HG03378 (cell line): ENCODE results near the gene ABTB1.
A peak's percentile ranks its signal among the peaks of the same experiment; 100 is the strongest.

Experiments
- ATAC-seq: cut with Tn5 transposase; IDR thresholded peaks from one replicate; pipeline ENCODE4 v1.9.1; 2021; ENCODE audit warnings: mild to moderate bottlenecking, moderate library complexity; ENCODE audit not compliant: unreplicated experiment

The ABTB1 gene

DNA sequence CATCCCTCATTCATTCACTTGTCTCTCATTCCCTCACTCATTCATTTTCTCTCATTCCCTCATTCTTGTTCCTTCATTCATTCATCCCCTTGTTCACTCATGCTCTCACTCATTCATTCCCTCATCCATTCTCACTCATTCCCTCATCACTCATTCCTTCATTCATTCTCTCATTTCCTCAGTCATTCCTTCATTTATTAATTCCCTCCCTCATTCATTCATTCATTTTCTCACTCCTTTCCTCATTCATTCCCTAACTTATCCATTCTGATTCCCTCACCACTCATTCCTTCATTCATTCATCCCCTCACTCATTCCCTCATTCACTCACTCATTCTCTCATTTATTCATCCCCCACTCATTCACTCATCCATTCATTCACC lies 13.8 kb downstream of the ABTB1 start:
- ATAC-seq, result no peak

DNA sequence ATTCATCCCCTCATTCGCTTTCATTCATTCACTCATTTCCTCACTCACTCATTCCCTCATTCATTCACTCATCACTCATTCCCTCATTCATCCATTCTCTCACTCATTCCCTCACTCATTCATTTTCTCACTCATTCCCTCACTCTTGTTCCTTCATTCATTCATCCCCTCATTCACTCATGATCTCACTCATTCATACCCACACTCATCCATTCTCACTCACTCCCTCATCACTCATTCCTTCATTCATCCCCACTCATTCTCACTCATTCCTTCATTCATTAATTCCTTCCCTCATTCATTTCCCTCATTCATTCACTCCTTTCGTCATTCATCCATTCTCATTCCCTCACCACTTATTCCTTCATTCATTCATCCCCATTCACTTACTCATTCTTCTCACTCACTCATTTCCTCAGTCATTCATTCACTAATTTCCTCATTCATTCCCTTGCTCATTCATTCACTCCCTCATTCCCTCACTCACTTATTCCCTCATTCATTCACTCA lies 14.5 kb downstream of the ABTB1 start:
- no peak for ATAC-seq

DNA sequence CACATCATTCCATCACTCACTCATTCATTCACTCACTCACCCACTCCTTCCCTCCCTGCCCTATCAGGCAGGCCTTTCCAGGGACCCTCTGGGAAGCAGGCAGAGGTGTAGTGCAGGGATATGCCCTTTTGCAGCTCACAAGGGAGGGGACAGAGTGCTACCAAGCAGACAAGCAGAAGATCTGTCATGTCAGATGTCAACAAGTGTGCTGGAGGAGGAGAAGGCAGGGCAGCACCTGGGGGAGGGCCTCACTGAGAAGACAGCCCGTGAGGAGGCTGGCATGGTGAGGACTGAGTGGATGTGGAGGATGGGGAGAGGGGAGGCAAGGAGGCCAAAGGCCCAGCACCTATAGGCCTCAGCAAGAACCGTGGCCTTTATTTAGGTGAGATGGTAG lies 15.3 kb downstream of the ABTB1 start:
- no peak for ATAC-seq

DNA sequence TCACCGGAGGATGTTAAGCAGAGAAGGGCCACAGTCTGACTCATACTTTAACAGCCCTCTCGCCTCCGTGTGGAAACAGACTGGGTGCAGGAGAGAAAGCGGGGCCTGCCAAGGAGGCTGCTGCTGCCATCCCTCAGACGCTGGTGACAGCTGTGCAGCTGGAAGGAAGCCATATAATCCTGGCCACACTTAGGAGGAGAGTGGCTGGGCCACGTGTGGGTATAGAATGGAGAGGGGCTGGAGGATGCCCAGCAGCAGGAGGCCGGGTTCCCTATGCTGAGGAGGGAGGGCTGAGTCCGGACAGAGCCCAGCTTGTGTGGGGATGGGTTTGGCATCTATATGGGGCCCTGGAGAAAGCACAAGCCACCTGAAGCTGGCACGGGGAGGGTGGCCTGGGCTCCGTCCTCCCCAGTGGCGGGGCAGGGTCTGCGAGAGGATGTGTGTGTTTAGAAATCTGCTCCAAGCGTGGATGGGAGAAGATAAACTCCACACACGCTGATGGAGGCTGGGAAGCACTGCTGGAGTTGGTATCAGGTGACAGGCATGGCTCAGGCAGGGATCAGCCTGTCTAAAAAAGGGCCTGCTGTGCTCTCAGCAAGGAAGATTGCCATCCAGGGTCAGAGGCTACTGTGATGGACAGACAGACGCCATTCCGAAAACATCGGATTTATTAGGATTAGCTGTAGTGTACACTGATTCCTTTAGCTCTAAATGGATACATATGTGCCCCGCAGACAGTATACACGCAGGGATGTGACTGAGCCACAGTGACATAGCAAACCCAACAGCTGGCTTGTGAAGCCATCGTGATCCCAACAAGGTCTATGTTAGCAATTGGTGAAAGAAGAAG lies 15.9 kb downstream of the ABTB1 start:
- no peak for ATAC-seq

DNA sequence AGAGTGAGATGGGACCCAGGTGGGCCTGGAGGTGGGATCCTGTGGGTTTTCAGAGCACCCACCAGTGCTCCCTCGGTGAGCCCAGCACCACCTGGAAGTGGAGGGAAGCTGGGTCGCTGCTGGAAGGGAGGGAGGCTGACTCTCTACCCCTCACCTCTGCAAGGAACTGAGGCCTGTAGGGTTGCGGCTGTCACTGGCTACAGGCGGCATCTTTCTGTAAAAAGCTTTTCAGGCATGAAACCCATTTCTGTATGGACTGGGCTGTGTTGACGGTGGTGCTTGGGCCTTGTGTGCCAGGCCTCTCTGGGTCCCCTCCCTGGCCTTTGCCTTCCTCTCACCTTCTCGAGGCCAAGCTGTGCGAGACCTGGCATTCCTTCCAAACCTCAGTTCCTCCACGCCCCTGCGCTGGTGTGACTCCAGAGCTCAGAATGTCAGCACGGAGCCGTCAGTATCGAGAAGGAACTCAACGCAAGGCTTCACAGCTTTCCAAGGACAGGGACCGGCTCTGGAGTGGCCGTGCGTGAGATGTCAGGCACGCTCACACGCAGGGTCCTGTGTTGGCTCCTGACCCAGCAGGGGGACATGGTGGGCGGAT lies 16.6 kb downstream of the ABTB1 start:
- ATAC-seq, result no peak

DNA sequence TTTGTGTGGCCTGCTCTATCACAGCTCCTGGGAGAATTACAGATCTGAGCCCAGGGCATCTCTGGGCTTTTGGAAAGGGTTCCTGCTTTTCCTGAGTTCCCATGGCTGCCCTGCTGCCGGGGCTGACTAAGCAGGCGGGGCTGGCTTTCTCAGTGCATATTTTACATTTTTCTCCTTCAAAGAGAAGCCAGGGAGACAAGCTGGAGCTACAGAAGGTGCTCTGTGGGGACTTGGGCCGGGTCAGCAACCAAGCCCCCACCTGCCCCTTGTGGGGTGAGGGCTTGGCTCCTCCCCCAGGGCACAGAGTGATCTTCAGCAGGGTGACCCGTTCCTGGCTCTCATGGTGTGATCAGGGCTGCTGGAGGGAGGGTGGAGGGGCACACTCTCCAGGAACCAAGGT lies 17.4 kb downstream of the ABTB1 start:
- no peak for ATAC-seq

DNA sequence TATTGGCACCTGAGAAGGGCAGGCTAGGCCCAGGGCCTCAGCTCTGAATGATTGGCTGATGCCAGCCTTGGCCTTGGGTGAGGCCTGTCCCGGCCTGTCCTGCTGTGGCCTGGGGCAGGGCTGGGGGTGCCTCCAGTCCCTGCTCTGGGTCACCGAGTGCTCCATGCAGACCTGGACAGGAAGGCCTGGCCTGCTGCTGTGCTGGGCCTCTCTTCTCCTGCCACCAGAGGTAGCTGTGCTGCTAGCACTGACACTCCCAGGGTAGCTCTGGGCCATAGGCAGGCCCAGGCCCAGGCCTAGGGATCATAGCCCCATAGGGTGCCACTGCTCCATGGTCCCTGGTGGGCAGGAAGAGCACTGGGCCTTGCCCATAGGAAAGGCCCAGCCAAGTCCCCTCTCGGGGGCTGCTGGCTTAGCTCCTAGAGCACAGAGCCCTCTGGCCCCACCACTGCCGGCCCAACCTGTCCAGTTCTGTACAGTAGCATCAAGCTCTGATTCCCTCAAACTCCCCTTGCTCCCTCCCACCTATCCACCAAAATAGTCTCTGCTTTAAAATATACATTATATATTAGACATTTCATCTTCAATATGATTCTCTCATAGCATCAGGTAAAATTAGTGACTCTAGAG lies 18.2 kb downstream of the ABTB1 start:
- ATAC-seq, result no peak

DNA sequence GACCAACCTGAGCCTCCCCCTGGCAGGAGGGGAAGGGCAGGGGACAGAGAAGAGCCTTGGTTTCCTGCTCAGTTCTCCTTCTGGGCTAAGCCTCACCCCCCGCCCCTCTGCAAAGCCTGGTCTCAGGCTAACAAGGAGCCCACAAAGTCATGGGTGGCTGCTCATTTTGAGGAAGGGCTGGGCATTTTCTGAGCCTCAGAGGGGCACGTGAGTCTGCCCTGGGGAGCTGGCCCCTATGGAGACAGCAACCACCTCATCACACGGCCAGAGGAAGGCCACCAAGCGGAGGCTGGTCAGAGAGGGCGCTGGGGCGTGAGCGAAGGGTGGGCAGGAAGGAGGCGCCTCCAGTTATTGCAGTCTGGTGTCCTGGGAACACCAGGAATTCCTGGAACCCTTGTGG lies 18.7 kb downstream of the ABTB1 start:
- no peak for ATAC-seq

DNA sequence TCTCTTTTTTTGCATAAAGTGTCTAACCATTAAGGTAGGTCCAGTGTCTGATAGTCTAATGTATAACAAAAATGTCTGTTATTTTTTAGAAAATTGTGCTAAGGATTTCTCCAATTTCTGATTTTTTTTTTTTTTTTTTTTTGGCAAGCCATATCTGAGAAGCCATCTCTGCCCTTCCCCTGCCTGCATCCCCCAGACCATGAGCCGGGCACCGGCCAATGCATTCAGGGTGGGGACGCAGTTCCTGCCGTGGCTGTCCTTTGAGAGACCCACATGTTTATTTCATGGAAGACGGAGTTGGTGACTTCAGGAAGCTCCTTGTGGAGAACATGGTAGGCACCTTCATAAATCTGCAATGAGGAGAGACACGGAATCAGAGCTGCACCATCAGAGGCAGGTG lies 19.2 kb downstream of the ABTB1 start:
- no peak for ATAC-seq

DNA sequence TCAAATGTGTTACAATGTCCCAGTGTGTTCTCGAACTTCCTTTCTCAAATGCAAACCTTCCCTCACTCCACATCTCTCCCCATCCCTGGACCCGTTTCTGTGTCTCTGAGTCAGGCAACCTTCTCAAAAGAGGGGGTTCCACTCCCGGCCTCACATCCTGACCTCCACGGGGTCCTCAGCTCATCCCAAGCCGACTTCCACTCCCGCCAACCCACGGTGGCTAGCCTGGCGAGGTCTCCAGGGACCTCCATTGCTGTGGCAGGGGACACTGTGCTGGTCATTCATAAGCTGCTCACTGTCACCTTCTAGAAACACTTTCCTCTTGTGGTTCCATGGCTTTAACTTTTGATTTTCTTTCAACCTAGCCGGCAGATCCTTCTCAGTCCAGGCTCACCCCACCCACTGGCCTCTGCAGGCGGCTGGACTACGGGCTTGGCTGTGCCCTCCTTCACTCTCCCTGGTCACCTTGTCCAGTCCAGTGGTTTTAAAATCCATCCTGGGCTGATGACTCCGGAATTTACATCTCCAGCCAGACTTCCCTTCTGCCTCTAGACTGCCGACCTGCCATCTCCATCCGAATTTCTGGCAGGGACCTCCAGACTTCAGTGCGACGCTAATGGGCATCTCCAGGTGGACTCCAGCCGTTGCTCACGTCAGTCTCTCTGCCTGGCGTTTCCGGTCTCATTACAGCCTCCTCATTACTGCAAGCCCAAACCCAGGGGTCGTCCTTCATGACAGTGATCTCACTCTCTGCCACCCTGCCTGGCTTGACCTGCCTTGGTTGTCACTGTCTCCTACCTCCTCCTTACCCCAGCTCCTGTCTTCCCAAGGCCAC lies 20.0 kb downstream of the ABTB1 start:
- no peak for ATAC-seq

DNA sequence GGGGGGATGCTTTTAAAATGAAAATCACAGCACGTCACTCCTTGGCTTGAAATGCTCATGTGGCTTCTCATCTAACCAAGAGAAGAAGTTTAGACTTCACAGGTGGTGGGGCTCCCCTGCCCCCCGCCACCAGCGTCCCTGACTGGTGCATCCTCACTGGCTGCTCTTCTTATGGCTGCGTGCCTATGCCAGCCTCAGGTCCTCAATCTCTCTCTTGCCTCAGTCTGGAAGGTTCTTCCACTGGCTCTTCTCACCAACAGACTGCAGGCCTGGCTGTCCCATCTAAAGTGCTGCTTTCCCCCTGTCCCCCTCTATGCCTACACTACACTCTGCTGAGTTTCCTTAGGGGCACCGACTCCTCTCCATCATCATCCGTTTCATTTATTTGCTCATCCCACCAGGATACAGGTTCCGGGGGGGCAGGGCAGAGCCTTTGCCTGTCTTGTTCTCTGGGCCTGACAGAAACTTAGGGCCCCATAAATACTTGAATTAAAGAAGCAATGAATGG lies 20.6 kb downstream of the ABTB1 start:
- ATAC-seq, result no peak

DNA sequence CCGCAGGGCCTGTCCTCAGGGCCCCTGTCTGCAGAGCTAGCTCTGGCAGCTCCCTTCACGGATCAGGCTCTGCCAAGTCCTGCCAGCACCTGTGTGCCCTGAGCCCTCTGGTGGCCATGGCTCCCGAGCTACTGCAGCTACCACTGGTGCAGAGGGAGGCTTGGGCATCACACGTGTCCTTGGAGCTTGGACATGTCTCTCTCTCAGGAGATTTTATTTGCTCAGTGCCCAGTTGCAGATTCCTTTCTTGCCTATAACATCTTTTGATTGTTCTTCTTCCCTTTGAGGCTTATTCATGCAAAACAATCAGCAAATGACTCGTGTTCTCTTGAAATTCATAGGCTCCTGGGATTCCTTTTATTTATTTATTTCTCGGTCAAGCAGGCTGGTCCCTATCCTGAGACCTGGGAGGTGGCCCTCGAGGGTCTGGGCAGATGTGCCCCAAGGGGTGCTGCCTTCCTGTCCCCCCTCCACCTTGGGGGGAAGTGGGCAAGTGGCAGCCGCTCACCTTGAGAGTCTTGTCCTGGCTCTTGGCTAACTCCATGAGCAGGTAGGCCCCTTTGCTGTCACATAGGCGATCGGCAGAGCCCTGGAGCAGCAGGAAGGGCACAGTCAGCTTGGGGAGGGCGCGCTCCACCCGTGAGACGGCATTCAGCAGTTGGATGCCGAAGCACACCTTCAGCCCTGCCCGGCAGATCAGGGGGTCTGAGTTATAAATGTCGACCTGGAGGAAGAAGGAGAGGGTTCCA lies 21.9 kb downstream of the ABTB1 start:
- no peak for ATAC-seq

DNA sequence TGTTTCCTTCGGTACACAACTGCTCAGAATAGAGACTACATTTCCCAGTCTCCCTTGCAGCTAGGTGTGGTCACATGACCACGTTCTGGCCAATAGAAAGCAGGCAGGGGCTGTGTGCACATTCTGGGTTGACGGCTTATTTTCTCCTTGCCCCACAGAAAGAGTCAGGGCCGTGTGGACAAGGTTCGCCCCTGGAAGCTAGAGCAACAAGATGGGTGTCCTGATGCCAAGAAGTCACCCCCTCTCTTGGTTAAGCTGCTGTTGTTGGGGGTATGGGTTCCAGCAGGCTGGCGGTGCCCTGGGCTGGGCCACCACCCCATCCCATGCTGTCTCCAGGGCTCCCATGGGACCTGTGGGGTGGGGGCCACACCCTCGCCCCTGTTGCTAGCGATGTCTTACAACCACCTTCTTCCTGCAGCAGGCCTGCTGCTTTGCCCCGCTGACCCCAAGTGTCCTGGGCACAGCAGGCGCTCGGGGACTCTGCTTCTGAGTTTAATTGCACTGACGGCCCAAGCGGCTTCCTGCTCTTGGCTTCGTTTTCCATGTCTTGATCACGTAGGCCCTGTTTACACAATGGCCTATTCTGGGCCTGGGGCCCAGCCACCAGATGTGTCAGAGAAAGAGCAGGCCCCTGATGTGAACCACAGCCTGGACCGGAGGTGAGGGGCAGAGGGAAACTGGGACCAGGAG lies 24.9 kb downstream of the ABTB1 start:
- peak; percentile 56 for ATAC-seq

DNA sequence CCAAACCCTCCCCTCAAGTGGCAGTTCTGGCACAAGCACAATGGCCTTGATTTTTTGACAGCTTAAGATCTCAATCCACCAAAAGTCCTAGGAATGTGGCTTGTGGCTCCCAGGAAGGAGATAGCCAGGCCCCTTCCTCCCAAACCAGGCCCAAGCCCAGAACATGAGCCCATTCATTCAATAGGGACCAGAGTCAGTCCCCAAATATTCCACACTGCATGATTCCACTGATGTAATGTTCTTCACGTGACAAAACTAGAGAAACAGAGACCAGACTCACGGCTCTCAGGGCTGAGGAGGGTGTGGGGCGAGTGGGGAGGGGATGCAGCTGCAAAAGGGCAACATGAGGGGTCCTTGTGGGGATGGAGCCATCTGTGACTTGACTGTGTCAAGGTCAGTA lies 25.5 kb downstream of the ABTB1 start:
- no peak for ATAC-seq

DNA sequence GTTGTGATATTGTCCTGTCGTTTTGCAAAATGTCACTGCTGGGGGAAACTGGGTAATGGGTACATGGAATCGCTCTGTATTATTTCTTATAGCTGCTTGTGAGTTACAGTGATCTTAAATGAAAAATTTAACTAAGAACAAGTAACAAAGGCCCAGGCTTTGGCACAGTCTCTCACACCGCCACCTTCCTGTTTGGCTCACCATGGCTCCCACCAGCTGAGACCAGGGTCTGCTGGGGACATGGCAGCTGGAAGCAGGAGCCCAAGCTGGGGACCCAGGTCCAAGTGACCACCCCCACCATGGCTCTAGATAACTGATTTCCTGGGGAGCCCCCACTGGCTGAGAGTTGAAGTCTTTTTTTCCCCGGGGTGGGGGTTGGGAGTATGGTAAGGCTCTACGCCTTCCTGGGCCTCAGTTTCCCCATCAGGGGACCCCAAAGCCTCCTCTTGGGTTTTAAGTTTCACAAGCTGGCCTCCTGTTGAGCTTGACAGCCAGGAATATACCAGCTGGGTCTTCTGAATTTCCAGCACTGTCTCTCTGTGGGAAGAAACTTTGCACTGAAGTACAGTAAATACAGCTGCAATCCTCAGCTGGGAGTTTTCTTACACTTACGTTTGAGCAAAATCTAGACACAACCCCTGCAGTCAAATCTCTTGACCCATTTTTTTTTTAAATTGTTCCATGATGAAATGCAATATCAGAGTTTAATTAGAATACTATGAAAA lies 26.1 kb downstream of the ABTB1 start:
- no peak for ATAC-seq

DNA sequence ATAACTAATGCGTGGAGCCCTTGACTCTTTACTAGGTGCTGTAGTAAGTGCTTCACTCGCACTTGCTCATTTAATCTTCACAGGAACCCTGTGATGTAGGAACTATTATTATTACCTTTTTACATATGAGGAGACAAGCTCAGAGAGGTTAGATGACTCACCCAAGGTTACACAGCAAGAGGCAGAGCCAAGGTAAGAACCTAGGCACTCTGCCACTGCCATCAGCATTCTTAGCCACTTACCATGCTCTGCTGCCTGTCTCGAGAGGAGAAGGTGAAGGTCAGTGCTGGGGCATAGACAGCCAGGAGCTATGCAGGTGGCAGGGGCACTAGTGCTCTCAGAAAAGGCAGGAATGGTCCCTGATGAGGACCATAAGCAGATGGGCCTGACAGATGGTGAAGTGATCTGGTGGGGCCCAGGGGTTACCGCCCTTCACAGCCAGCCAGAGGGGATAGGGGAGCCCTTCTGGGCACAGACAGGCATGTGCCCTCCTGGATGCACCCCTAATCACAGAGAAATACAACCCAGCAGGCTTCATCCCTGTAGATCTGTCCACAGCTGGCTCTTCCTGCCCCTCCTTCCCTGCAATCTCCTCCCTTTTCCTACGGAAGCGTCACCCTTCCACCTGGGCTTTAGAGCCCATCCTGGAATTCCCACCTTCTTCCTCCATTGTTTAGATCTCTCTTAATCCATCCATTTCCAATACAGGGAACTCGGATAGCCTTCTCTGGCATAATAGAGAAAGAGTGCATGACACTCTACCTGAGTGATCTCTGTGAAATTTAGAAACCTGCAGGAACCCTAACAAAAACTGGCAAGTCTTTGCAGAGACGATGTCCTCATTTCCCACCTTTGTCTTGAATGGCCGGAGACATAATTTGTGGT lies 26.9 kb downstream of the ABTB1 start:
- ATAC-seq, result no peak

DNA sequence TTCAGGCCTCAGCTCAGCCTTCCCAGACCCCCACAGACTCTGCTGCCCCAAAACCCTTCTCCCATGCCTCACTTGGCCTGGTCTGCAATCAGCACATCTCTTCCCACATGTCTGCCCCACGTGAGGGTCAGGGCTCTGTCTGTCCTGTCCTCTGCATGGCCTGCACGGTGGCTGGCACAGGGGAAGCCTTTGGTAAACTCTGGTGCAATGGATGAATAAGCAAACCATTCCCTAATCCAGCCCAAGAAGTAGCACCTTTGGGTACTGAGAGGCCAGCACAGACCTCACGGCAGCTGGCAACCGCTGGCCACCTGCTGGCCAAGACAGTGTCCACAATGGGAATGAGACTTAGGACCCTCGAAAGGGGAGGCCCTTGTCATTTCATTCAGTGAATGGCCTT lies 27.7 kb downstream of the ABTB1 start:
- ATAC-seq, result no peak

DNA sequence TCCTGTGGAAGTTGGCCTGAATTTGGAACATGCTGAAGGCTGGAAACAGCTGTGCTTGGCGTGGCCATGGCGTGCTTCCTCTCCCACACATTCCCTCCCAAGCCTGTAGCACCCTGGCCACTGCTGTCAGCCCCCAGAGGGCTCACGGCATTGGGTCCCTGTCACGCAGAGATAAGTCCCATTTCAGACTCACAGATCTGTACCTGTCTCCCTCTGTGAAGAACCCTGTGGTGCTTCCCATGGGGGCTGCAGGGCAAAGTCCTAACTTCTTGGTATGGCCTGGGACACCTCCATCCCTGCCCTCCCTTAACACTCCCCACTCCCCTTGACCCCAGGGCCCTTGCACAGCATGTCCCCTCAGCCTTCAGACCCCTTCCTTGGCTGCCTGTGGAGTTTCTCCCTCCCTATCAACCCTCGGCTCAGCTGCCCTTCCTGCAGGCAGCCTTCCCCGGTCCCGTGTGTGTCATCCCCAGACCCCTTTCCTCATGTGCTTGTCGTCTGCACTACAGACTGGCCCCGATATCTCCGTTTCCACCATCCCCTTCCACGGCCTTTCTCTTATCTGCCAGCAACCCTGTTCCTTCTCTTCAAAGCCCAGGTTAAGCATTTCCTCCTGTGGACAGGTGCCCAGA lies 28.6 kb downstream of the ABTB1 start:
- no peak for ATAC-seq
